HL-60 (cell line): ENCODE results near the gene STAT4.

Experiments
- CTCF ChIP-seq: IDR thresholded peaks from one replicate; pipeline ENCODE4 v1.5.1; 2011; ENCODE audit warnings: low read length, control low read depth, inconsistent platforms; ENCODE audit not compliant: insufficient read depth
- POLR2AphosphoS5 ChIP-seq: IDR thresholded peaks from 2 replicates; pipeline ENCODE4 v1.6.1; 2012; ENCODE audit warnings: low read depth

GRCh38 chr2:190994148-190994547, 156.6 kb downstream of the STAT4 start:
- TF ChIP-seq CTCF: no peak
- no peak for TF ChIP-seq POLR2AphosphoS5
